ENCODE data around the gene POFUT2.

The POFUT2 gene, protein sequence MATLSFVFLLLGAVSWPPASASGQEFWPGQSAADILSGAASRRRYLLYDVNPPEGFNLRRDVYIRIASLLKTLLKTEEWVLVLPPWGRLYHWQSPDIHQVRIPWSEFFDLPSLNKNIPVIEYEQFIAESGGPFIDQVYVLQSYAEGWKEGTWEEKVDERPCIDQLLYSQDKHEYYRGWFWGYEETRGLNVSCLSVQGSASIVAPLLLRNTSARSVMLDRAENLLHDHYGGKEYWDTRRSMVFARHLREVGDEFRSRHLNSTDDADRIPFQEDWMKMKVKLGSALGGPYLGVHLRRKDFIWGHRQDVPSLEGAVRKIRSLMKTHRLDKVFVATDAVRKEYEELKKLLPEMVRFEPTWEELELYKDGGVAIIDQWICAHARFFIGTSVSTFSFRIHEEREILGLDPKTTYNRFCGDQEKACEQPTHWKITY

DNA sequence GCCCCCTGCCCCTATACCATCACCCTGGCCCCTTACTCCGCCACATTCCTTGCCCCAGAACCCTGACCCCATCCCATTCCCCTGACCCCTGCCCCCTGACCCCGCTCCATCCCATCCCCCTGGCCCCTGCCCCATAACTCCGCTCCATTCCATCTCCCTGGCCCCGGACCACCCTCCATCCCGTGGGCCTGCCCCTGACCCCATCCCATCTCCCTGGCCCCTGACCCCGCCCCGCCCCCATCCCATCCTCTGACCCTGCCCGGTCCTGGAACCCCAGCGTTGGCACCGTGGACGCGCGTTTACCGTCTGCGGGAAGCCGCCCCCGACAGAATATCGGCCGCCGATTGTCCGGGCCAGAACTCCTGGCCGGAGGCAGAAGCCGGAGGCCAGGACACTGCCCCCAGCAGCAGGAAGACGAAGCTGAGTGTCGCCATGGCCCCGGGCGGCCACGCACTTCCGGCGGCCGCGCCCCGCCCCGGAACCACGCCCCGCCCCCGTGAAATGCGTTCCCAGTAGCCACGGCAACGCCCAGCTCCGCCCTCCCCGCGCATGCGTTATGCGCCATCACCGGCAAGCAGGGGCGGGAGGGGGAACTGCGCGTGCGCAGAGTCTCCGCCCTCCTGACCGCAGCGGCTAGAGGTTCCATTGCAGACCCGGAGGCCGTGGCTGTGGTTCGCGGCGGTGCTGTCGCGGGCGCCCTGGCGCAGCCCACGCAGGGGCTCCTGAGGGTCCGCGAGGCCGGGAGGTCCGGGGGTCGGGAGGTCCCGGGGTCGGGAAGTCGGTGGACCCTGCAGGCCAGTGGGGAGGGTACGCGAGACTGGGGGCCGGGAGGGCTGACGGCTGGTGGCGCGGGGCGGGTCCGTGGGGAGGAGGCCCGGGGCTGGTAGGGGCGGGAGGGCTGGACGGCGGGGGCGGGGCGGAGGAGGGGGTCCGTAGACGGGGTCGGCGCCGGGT, at the start of gene POFUT2:
Gene POFUT2 (minus strand): TSS at position 458 of the 954 bp plus-strand sequence. CDS start 24 bp downstream, at position 434.
- Histone ChIP-seq H3K4me1 (ENCODE audit: insufficient read depth, insufficient read length) (peaks cover 17% of the 10 kb centered on the region), H3K9me3 (ENCODE audit: insufficient read depth, low read length) (no peaks in the 10 kb centered on the region), H3K36me3 (ENCODE audit: insufficient read depth, insufficient read length, low read length) (peaks cover 72% of the 10 kb centered on the region), H3K4me3 (ENCODE audit: insufficient read length, low read depth) (peak within 1 kb of the TSS; percentile 84), H3K27me3 (ENCODE audit: insufficient read depth, insufficient read length) (no peaks in the 10 kb centered on the region), H3K9ac (ENCODE audit: insufficient read length, low read depth) (peak within 1 kb of the TSS; percentile 89)
- TF ChIP-seq SUZ12 (IDR thresholded peaks at IDR 0.05; ENCODE audit: extremely low read depth, insufficient read depth, insufficient read length) (no peak), ZNF274 (IDR thresholded peaks at IDR 0.05; ENCODE audit: low read depth, low read length) (no peak), YY1 (IDR thresholded peaks at IDR 0.05; ENCODE audit: insufficient read depth, insufficient read length) (peak; percentile 13)
- DNase-seq (ENCODE audit: low read depth, low spot score) = peak; percentile 97

DNA sequence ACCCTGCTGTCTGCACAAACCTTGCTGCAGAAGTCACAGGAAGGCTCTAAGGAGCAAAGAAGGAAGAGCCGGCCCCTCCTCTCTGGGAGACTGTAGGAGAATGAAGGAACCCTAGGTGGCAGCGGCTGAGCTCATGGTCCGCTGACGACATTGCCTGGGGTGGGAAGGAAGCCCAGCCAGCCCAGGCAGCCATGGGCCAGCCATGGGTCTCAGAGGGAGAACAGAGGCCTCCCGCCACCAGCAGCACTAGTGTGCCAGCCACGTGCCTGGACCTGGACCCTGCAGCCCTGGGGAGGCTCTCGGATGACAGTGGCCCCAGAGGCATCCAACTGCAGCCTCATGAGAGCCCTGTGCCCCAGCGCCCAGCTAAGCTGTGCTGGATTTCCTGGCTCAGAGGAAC, 49.2 kb upstream of the POFUT2 start:
- H3K27me3 ChIP-seq (ENCODE audit: insufficient read depth, insufficient read length) = peaks cover 13% of the 10 kb centered on the region

DNA sequence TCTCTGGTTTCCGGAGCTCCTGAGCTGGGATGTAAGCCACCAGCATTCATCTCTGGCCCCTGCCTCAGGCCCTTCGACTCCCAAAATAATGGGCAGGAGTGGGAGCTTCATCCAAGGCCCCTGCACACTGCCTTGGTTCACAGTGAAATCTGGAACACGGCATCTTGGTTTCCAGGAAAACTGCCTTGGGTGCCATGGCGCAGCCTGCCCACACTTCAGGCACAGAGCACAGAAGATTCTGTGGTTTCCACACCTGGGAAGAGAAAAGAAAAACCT, 48.8 kb upstream of the POFUT2 start:
- peaks cover 46% of the 10 kb centered on the region for H3K4me1 ChIP-seq (ENCODE audit: insufficient read depth, insufficient read length)

More for the DNA sequence above, 49.2 kb upstream of the POFUT2 start:
- TF ChIP-seq YY1 (IDR thresholded peaks at IDR 0.05; ENCODE audit: insufficient read depth, insufficient read length) (no peak), ZNF274 (IDR thresholded peaks at IDR 0.05; ENCODE audit: low read depth, low read length) (no peak), SUZ12 (IDR thresholded peaks at IDR 0.05; ENCODE audit: extremely low read depth, insufficient read depth, insufficient read length) (no peak)
- no peak for DNase-seq (ENCODE audit: low read depth, low spot score)
- H3K4me3 ChIP-seq (ENCODE audit: insufficient read length, low read depth) = no peak overlapping the region
- H3K4me1 ChIP-seq (ENCODE audit: insufficient read depth, insufficient read length) = peaks cover 45% of the 10 kb centered on the region
- no peaks in the 10 kb centered on the region for H3K36me3 ChIP-seq (ENCODE audit: insufficient read depth, insufficient read length, low read length)
- H3K9me3 ChIP-seq (ENCODE audit: insufficient read depth, low read length) = peaks cover 6% of the 10 kb centered on the region; the same call in 1 of the 2 replicates
- no peak overlapping the region for H3K9ac ChIP-seq (ENCODE audit: insufficient read length, low read depth)

DNA sequence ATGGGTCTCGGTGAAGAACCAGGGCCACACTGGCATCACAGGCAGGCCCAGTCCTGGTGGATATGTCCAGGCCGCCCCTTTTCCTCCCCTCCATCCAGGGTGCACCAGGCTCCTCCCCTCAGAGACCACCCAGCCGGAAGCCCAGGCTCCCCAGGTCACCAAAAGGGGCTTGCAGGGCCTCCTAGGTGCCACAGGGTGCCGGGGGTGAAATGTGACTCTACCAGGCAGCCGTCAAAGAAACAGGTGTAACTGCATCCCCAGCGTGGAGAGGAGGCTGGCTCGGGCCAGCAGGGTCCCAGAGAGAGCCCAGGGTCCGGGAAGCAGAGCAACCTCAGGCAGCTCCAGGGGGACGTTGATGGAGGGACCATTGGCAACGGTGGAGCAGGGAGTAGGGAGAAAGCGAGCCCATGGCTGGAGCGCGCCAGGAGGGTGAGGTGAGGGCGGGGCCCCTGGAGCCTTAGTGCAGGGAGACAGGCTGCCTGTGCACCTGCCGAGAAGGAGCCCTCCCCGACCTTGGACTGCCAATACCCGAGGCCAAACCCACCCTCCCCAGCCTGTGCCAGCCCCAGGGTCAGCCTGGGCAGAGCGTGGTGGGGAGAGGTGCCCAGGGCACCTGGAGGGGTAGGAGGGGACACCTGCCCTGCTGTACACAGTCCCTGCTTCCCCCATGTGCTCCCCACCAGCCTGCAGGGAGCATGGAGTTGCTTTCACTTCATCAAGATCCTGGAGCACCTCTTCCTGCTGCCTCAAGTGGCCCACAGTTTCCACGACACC, 48.3 kb upstream of the POFUT2 start:
- no peak for DNase-seq (ENCODE audit: low read depth, low spot score)
- Histone ChIP-seq H3K36me3 (ENCODE audit: insufficient read depth, insufficient read length, low read length) (no peaks in the 10 kb centered on the region), H3K9ac (ENCODE audit: insufficient read length, low read depth) (peak overlapping the region; percentile 13), H3K27me3 (ENCODE audit: insufficient read depth, insufficient read length) (peaks cover 13% of the 10 kb centered on the region), H3K4me1 (ENCODE audit: insufficient read depth, insufficient read length) (peaks cover 46% of the 10 kb centered on the region), H3K9me3 (ENCODE audit: insufficient read depth, low read length) (peaks cover 6% of the 10 kb centered on the region; the same call in 1 of the 2 replicates), H3K4me3 (ENCODE audit: insufficient read length, low read depth) (no peak overlapping the region)
- no peak for TF ChIP-seq SUZ12 (IDR thresholded peaks at IDR 0.05; ENCODE audit: extremely low read depth, insufficient read depth, insufficient read length)
- no peak for TF ChIP-seq ZNF274 (IDR thresholded peaks at IDR 0.05; ENCODE audit: low read depth, low read length)
- TF ChIP-seq YY1 (IDR thresholded peaks at IDR 0.05; ENCODE audit: insufficient read depth, insufficient read length) = no peak

More for the DNA sequence above, 48.8 kb upstream of the POFUT2 start:
- Histone ChIP-seq H3K4me3 (ENCODE audit: insufficient read length, low read depth) (no peak overlapping the region), H3K9me3 (ENCODE audit: insufficient read depth, low read length) (peaks cover 6% of the 10 kb centered on the region; the same call in 1 of the 2 replicates), H3K27me3 (ENCODE audit: insufficient read depth, insufficient read length) (peaks cover 13% of the 10 kb centered on the region), H3K9ac (ENCODE audit: insufficient read length, low read depth) (peak overlapping the region; percentile 13), H3K36me3 (ENCODE audit: insufficient read depth, insufficient read length, low read length) (no peaks in the 10 kb centered on the region)
- TF ChIP-seq ZNF274 (IDR thresholded peaks at IDR 0.05; ENCODE audit: low read depth, low read length) (no peak), SUZ12 (IDR thresholded peaks at IDR 0.05; ENCODE audit: extremely low read depth, insufficient read depth, insufficient read length) (no peak), YY1 (IDR thresholded peaks at IDR 0.05; ENCODE audit: insufficient read depth, insufficient read length) (no peak)
- no peak for DNase-seq (ENCODE audit: low read depth, low spot score)

DNA sequence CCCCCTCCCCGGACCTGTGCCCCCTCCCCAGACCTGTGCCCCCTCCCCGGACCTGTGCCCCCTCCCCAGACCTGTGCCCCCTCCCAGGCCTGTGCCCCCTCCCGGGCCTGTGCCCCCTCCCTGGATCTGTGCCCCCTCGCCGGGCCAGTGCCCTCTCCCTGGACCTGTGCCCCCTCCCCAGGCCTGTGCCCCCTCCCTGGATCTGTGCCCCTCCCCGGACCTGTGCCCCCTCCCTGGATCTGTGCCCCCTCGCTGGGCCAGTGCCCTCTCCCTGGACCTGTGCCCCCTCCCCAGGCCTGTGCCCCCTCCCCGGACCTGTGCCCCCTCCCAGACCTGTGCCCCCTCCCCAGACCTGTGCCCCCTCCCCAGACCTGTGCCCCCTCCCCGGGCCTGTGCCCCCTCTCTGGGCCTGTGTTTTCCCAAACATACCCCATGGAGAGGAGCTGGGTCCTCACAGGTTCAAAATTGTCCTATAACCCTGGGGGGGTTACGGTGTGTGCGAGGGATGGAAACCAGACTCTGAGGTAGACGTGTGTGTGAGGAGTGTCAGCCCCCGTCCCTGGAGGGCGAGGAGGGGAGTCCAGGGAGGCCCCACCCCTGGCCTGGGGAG, 47.6 kb upstream of the POFUT2 start:
- Histone ChIP-seq H3K4me3 (ENCODE audit: insufficient read length, low read depth) (no peak overlapping the region), H3K9ac (ENCODE audit: insufficient read length, low read depth) (no peak overlapping the region), H3K9me3 (ENCODE audit: insufficient read depth, low read length) (peaks cover 6% of the 10 kb centered on the region; the same call in 1 of the 2 replicates), H3K4me1 (ENCODE audit: insufficient read depth, insufficient read length) (peaks cover 53% of the 10 kb centered on the region), H3K36me3 (ENCODE audit: insufficient read depth, insufficient read length, low read length) (no peaks in the 10 kb centered on the region), H3K27me3 (ENCODE audit: insufficient read depth, insufficient read length) (peaks cover 13% of the 10 kb centered on the region)
- DNase-seq (ENCODE audit: low read depth, low spot score) = no peak
- TF ChIP-seq ZNF274 (IDR thresholded peaks at IDR 0.05; ENCODE audit: low read depth, low read length) = no peak
- TF ChIP-seq YY1 (IDR thresholded peaks at IDR 0.05; ENCODE audit: insufficient read depth, insufficient read length) = no peak
- TF ChIP-seq SUZ12 (IDR thresholded peaks at IDR 0.05; ENCODE audit: extremely low read depth, insufficient read depth, insufficient read length) = no peak

DNA sequence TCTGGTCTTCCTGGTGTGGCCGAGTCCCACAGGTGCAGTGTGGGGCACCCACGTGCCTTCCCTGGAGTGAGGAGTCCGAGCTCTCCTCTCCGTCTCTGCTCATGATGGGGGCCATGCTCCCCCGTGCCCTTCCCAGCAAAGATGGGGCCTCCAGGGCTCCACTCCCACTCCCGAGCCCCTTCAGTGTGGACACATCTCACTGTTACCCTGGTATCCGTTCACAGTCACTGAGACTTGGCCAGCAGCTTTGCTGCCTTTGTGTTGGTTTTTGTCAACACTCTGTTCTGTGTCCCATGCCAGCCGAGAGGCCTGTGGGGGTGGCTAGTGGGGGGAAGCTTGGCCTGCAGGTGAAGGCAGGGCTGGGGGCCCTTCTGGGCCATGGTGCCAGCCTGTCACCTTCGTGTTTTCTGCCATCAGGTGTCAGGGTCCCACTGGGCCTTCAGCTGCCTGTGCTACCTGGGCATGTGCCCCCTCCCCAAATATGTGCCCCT, 46.9 kb upstream of the POFUT2 start:
- no peak for TF ChIP-seq SUZ12 (IDR thresholded peaks at IDR 0.05; ENCODE audit: extremely low read depth, insufficient read depth, insufficient read length)
- no peak for TF ChIP-seq YY1 (IDR thresholded peaks at IDR 0.05; ENCODE audit: insufficient read depth, insufficient read length)
- TF ChIP-seq ZNF274 (IDR thresholded peaks at IDR 0.05; ENCODE audit: low read depth, low read length) = no peak

More for the DNA sequence above, 46.9 kb upstream of the POFUT2 start:
- H3K27me3 ChIP-seq (ENCODE audit: insufficient read depth, insufficient read length) = peaks cover 13% of the 10 kb centered on the region
- H3K36me3 ChIP-seq (ENCODE audit: insufficient read depth, insufficient read length, low read length) = no peaks in the 10 kb centered on the region
- no peak overlapping the region for H3K4me3 ChIP-seq (ENCODE audit: insufficient read length, low read depth)
- no peak for DNase-seq (ENCODE audit: low read depth, low spot score)
- H3K9me3 ChIP-seq (ENCODE audit: insufficient read depth, low read length) = peaks cover 6% of the 10 kb centered on the region; the same call in 1 of the 2 replicates
- H3K4me1 ChIP-seq (ENCODE audit: insufficient read depth, insufficient read length) = peaks cover 55% of the 10 kb centered on the region
- H3K9ac ChIP-seq (ENCODE audit: insufficient read length, low read depth) = peak overlapping the region; percentile 51
